Body of pancreas (tissue), 4 donors: ENCODE measurements around the gene TRIOBP.

Source experiments
- POLR2A ChIP-seq, 3 donors: fragments of 450-650 bp; IDR thresholded peaks; one replicate each; pipeline ENCODE4 v1.6.1; 2016; ENCODE audit warnings: antibody characterized with exemption in 3 of 3, mild to moderate bottlenecking in 2 of 3
- TF ChIP-seq, protein P1 (sequence below), 7 experiments: fragments of 450-650 bp in 4 of 7; fragments of 200-600 bp in 3 of 7; sonication (generic) in 3 of 7; IDR thresholded peaks; one replicate each; pipeline ENCODE4 v1.5.1; 2016 to 2019; ENCODE audit warnings: antibody characterized with exemption in 7 of 7

GRCh38 chr22:37741312-37741795, 44.5 kb downstream of the TRIOBP start:
- TF ChIP-seq, protein P1, sequence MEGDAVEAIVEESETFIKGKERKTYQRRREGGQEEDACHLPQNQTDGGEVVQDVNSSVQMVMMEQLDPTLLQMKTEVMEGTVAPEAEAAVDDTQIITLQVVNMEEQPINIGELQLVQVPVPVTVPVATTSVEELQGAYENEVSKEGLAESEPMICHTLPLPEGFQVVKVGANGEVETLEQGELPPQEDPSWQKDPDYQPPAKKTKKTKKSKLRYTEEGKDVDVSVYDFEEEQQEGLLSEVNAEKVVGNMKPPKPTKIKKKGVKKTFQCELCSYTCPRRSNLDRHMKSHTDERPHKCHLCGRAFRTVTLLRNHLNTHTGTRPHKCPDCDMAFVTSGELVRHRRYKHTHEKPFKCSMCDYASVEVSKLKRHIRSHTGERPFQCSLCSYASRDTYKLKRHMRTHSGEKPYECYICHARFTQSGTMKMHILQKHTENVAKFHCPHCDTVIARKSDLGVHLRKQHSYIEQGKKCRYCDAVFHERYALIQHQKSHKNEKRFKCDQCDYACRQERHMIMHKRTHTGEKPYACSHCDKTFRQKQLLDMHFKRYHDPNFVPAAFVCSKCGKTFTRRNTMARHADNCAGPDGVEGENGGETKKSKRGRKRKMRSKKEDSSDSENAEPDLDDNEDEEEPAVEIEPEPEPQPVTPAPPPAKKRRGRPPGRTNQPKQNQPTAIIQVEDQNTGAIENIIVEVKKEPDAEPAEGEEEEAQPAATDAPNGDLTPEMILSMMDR (IDR thresholded peaks at IDR 0.05), result no peak
- TF ChIP-seq POLR2A (IDR thresholded peaks at IDR 0.05), result no peak
